Right atrium auricular region (tissue), 2 donors: ENCODE data around the gene PFKFB1. TPM values are rescaled to one million over a fixed set of nuclear protein-coding genes. Genes with fewer than 3 reads are reported as not detected.

ENCODE experiments used
- DNase-seq: peaks from one replicate; pipeline ENCODE4 v3.0.0-alpha.2; 2019; ENCODE audit warnings: low spot score
- H3K27ac ChIP-seq, 2 donors: fragments of 200-600 bp; sonication (generic); 1 replicate in 1 of 2; 2 replicates in 1 of 2; pipeline ENCODE4 v1.5.1; 2016 to 2019
- H3K27me3 ChIP-seq, 2 donors: fragments of 200-600 bp; sonication (generic); one replicate each; pipeline versions ENCODE4 v1.5.1 to v1.6.0; 2017 to 2019
- H3K36me3 ChIP-seq: fragments of 200-600 bp; sonication (generic); one replicate; pipeline ENCODE4 v1.5.1; 2016
- H3K4me1 ChIP-seq, 2 donors: fragments of 200-600 bp; sonication (generic); one replicate each; pipeline versions ENCODE4 v1.5.1 to v1.6.0; 2017 to 2019
- H3K4me3 ChIP-seq, 2 donors: fragments of 200-600 bp; sonication (generic); 1 replicate in 1 of 2; 2 replicates in 1 of 2; pipeline ENCODE4 v1.5.1; 2017 to 2019; ENCODE audit warnings: mild to moderate bottlenecking in 1 of 2, moderate library complexity in 1 of 2
- H3K9me3 ChIP-seq, 2 donors: fragments of 200-600 bp; sonication (generic); one replicate each; pipeline ENCODE4 v1.5.1; 2019
- CTCF ChIP-seq, 2 donors: fragments of 200-600 bp; sonication (generic); IDR thresholded peaks; one replicate each; pipeline ENCODE4 v1.5.1; 2019; ENCODE audit warnings: antibody characterized with exemption in 2 of 2
- total RNA-seq, 2 donors: library from RNA; depleted of rRNA; stranded (reverse); fragments of >200 nt; gene quantifications; one replicate each; pipeline ENCODE4 v1.1.0, GENCODE V29; 2016

PFKFB1 gene
- total RNA-seq, 2 donors from 2014 or later: not detected

- TF ChIP-seq CTCF (IDR thresholded peaks at IDR 0.05): no peak
Observed at GRCh38 chrX:54885740-54886139, 108.2 kb downstream of the PFKFB1 start.

More at GRCh38 chrX:54885740-54886139, 108.2 kb downstream of the PFKFB1 start:
- no peaks in the 10 kb centered on the region for H3K36me3 ChIP-seq
- H3K27me3 ChIP-seq: no peaks in the 10 kb centered on the region
- no peak overlapping the region for H3K27ac ChIP-seq
- no peak overlapping the region for H3K4me3 ChIP-seq
- no peak for DNase-seq
- H3K4me1 ChIP-seq: no peaks in the 10 kb centered on the region
- H3K9me3 ChIP-seq: no peaks in the 10 kb centered on the region

Other genes starting within 250 kb of the PFKFB1 start
- gene ITIH6, start 195.9 kb downstream of the PFKFB1 start, total RNA-seq: not detected
- 100 to 1,000 TPM; 124 to 131 TPM for gene MAGED2, start 186.4 kb downstream of the PFKFB1 start, total RNA-seq
- 1 to 10 TPM; 4.3 to 4.9 TPM for gene TRO, start 73.4 kb downstream of the PFKFB1 start, total RNA-seq
- gene APEX2, start 6.2 kb upstream of the PFKFB1 start, total RNA-seq: 1 to 10 TPM; 6.6 to 7.7 TPM
- 1 to 10 TPM; 8.3 to 9.8 TPM for gene ALAS2, start 36.8 kb upstream of the PFKFB1 start, total RNA-seq
- gene PAGE2B, start 80.8 kb upstream of the PFKFB1 start, total RNA-seq: not detected
- not detected for gene PAGE2, start 94.8 kb upstream of the PFKFB1 start, total RNA-seq
- not detected for gene PAGE5, start 226.2 kb upstream of the PFKFB1 start, total RNA-seq